ENCODE data around the gene PPP1R3D.

DNA sequence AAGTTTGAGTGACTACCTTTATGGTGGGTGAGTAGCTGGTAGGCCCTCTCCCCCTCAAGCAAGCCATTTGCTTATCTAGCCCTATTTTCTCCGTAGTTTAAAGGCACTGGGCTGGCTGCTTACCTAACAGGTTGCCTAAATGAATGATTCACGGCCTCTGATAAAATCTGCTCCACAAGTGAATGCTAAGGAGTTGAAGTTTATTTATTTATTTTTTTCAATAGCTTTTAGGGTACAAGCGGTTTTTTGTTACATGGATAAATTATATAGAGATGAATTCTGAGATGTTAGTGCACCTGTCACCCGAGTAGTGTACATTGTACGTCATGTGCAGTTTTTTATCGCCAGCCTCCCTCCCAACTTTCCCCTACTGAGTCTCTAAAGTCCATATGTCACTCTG lies 9.8 kb upstream of the PPP1R3D start:
- TF ChIP-seq, protein P1, sequence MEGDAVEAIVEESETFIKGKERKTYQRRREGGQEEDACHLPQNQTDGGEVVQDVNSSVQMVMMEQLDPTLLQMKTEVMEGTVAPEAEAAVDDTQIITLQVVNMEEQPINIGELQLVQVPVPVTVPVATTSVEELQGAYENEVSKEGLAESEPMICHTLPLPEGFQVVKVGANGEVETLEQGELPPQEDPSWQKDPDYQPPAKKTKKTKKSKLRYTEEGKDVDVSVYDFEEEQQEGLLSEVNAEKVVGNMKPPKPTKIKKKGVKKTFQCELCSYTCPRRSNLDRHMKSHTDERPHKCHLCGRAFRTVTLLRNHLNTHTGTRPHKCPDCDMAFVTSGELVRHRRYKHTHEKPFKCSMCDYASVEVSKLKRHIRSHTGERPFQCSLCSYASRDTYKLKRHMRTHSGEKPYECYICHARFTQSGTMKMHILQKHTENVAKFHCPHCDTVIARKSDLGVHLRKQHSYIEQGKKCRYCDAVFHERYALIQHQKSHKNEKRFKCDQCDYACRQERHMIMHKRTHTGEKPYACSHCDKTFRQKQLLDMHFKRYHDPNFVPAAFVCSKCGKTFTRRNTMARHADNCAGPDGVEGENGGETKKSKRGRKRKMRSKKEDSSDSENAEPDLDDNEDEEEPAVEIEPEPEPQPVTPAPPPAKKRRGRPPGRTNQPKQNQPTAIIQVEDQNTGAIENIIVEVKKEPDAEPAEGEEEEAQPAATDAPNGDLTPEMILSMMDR (conservative IDR thresholded peaks at IDR 0.05; ENCODE audit: low read depth, low read length) = no peak
- no peak for TF ChIP-seq EZH2 (IDR thresholded peaks at IDR 0.05; ENCODE audit: borderline replicate concordance, low read depth, low read length, poor library complexity, severe bottlenecking)

Measured in A673 (cell line).